OCI-LY1 (cell line): Measurements from ENCODE around the gene NOS3.

Source experiments
- H2AFZ ChIP-seq: fragments of 200-600 bp; sonication (generic), shearing (Covaris generic); 2 replicates; pipeline ENCODE4 v1.6.0; 2014; ENCODE audit warnings: antibody characterized with exemption, mild to moderate bottlenecking, low read length
- H3F3A ChIP-seq: fragments of 200-600 bp; sonication (generic), shearing (Covaris generic); 2 replicates; pipeline ENCODE4 v1.6.0; 2014; ENCODE audit warnings: mild to moderate bottlenecking, antibody characterized with exemption, low read length, moderate library complexity; ENCODE audit not compliant: insufficient read depth
- H3K27ac ChIP-seq: fragments of 200-600 bp; sonication (generic); 2 replicates; pipeline ENCODE4 v1.5.1; 2014; ENCODE audit warnings: low read length, mixed run types, mild to moderate bottlenecking, low read depth; ENCODE audit not compliant: poor library complexity, severe bottlenecking
- H3K27me3 ChIP-seq: fragments of 200-600 bp; sonication (generic); 2 replicates; pipeline ENCODE4 v1.6.0; 2014; ENCODE audit warnings: antibody characterized with exemption, mild to moderate bottlenecking, low read length, moderate library complexity; ENCODE audit not compliant: insufficient read depth
- H3K36me3 ChIP-seq: fragments of 200-600 bp; sonication (generic); 2 replicates; pipeline ENCODE4 v1.6.1; 2014; ENCODE audit warnings: mild to moderate bottlenecking, antibody characterized with exemption, low read length, moderate library complexity, mixed read lengths; ENCODE audit not compliant: insufficient read depth
- H3K4me1 ChIP-seq: fragments of 200-600 bp; sonication (generic); 2 replicates; pipeline ENCODE4 v1.5.1; 2014; ENCODE audit warnings: mild to moderate bottlenecking, low read length, moderate library complexity; ENCODE audit not compliant: insufficient read depth, severe bottlenecking
- H3K4me2 ChIP-seq: fragments of 200-600 bp; sonication (generic), shearing (Covaris generic); 2 replicates; pipeline ENCODE4 v1.6.1; 2014; ENCODE audit warnings: low read length
- H3K4me3 ChIP-seq: fragments of 200-600 bp; sonication (generic); 2 replicates; pipeline ENCODE4 v1.5.1; 2014; ENCODE audit warnings: low read length, low read depth, mild to moderate bottlenecking, mixed read lengths; ENCODE audit not compliant: poor library complexity, severe bottlenecking
- H3K79me2 ChIP-seq: fragments of 200-600 bp; shearing (Covaris generic); 2 replicates; pipeline ENCODE4 v1.6.1; 2016; ENCODE audit warnings: mixed run types, low read length, mixed read lengths; ENCODE audit not compliant: insufficient read depth
- H3K9ac ChIP-seq: fragments of 200-600 bp; sonication (generic), shearing (Covaris generic); 2 replicates; pipeline ENCODE4 v1.6.1; 2014; ENCODE audit warnings: mild to moderate bottlenecking, low read length, mixed read lengths
- H3K9me2 ChIP-seq: fragments of 200-600 bp; sonication (generic), shearing (Covaris generic); 2 replicates; pipeline ENCODE4 v1.6.1; 2014; ENCODE audit warnings: low read depth, mild to moderate bottlenecking, low read length, mixed read lengths
- H3K9me3 ChIP-seq: fragments of 200-600 bp; shearing (Covaris generic); 2 replicates; pipeline ENCODE4 v1.6.1; 2014; ENCODE audit warnings: low read length, mixed read lengths
- H4K20me1 ChIP-seq: fragments of 200-600 bp; sonication (generic), shearing (Covaris generic); 2 replicates; pipeline ENCODE4 v1.6.0; 2016; ENCODE audit warnings: mild to moderate bottlenecking, low read length; ENCODE audit not compliant: insufficient read depth
- CTCF ChIP-seq: fragments of 200-600 bp; sonication (generic), shearing (Covaris generic); IDR thresholded peaks from 2 replicates; pipeline ENCODE4 v1.5.1; 2017; ENCODE audit warnings: mild to moderate bottlenecking, antibody characterized with exemption, low read length, moderate library complexity, mixed read lengths
- EZH2 ChIP-seq: fragments of 200-600 bp; sonication (generic), shearing (Covaris generic); IDR thresholded peaks from 2 replicates; pipeline ENCODE4 v1.8.0; 2017; ENCODE audit warnings: borderline replicate concordance, mixed run types, mild to moderate bottlenecking, antibody characterized with exemption, low read length, moderate library complexity, mixed read lengths

Gene NOS3

GRCh38 chr7:150965273-150965830 is 25.5 kb upstream of the NOS3 start:
- Histone ChIP-seq H3K79me2 (no peaks in the 10 kb centered on the region), H3K9ac (no peak overlapping the region), H3K27me3 (no peaks in the 10 kb centered on the region), H3K4me1 (no peaks in the 10 kb centered on the region), H3K36me3 (no peaks in the 10 kb centered on the region), H3K4me2 (no peak overlapping the region), H3K4me3 (no peak overlapping the region), H2AFZ (no peak overlapping the region), H3F3A (no peaks in the 10 kb centered on the region), H3K9me2 (no peaks in the 10 kb centered on the region), H3K9me3 (no peaks in the 10 kb centered on the region), H3K27ac (no peak overlapping the region), H4K20me1 (no peaks in the 10 kb centered on the region)
- TF ChIP-seq EZH2, result no peak
- TF ChIP-seq CTCF, result no peak

- Histone ChIP-seq H3K4me3 (no peak overlapping the region), H3K9me3 (no peaks in the 10 kb centered on the region), H2AFZ (no peak overlapping the region), H4K20me1 (no peaks in the 10 kb centered on the region), H3K27ac (no peak overlapping the region), H3K27me3 (no peaks in the 10 kb centered on the region), H3K36me3 (no peaks in the 10 kb centered on the region), H3K9ac (no peak overlapping the region), H3K9me2 (no peaks in the 10 kb centered on the region), H3F3A (no peaks in the 10 kb centered on the region), H3K4me1 (no peaks in the 10 kb centered on the region), H3K79me2 (no peaks in the 10 kb centered on the region), H3K4me2 (no peak overlapping the region)
- TF ChIP-seq EZH2 (no peak), CTCF (no peak)
Observed at GRCh38 chr7:150966002-150966401, 24.8 kb upstream of the NOS3 start.

- H3K4me1 ChIP-seq, result peaks cover 3% of the 10 kb centered on the region
- TF ChIP-seq CTCF (no peak), EZH2 (no peak)
- H3K9ac ChIP-seq, result no peak overlapping the region
- no peak overlapping the region for H2AFZ ChIP-seq
- H3K9me2 ChIP-seq, result no peaks in the 10 kb centered on the region
- H3K4me3 ChIP-seq, result no peak overlapping the region
- no peak overlapping the region for H3K4me2 ChIP-seq
- H3K36me3 ChIP-seq, result no peaks in the 10 kb centered on the region
- no peaks in the 10 kb centered on the region for H3K79me2 ChIP-seq
- no peaks in the 10 kb centered on the region for H4K20me1 ChIP-seq
- H3K27me3 ChIP-seq, result no peaks in the 10 kb centered on the region
- no peaks in the 10 kb centered on the region for H3K9me3 ChIP-seq
- H3F3A ChIP-seq, result no peaks in the 10 kb centered on the region
- no peak overlapping the region for H3K27ac ChIP-seq
Observed at GRCh38 chr7:150967349-150967748, 23.5 kb upstream of the NOS3 start.
